ENCODE data around the gene RPL35.
"Not testable (repeated sequence)": the region's sequence is repeated elsewhere in the genome, so short reads cannot be mapped to it uniquely, and the experiment has no call there.

The RPL35 gene

DNA sequence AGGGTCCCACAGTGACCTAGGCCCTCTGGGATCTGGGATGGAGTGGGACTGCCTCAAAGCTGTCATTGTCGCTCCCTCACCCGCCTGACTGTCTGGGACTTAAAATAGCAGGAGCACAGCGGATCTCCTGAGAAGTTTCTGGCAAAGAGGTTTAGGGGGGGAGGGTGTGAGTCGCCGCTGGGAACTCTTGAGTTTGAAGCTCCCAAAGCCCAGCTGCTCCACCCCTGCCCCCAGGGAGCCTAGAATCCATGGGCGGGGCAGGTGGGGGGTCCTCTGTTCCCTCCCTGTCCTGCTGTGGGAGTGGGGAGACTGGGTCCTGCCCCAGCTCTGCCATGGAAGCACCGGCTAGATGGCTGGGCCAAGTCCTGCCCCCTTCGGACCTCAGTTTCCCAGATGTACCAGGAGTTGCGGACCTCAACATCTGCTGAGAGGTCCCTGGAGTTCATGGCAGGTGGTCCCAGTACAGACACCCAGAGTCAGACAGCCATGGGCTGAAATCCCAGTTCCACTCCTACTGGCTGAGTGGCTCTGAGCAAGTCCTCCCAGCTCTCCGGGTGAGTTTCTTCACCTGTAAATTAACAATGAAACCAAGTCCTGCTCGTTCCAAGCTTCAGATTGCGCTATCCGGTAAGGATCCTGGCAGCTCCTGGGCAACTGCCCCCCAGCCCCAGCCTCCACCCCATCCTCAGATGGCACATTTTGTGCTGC lies 9.5 kb downstream of the RPL35 start:
- DNase-seq, result no peak

DNA sequence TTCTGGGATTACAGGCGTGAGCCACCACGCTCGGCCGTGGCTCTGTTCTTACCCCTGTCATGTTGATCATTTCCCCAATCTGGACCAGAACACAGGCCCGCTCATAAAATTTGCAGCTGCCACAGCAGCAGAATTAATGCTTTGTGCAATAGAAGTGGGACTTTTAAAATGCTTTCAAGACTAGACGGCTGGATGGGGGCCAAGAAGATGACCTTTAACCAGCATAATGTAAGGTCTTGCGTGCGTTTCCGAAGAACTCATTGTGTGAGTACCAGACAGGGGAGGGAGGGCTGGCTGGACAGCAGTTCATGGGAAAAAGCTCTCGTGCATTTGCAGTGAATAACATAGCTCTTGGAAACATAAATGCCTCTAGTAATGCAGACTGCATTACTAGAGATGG lies 12.0 kb downstream of the RPL35 start:
- DNase-seq, result no peak

DNA sequence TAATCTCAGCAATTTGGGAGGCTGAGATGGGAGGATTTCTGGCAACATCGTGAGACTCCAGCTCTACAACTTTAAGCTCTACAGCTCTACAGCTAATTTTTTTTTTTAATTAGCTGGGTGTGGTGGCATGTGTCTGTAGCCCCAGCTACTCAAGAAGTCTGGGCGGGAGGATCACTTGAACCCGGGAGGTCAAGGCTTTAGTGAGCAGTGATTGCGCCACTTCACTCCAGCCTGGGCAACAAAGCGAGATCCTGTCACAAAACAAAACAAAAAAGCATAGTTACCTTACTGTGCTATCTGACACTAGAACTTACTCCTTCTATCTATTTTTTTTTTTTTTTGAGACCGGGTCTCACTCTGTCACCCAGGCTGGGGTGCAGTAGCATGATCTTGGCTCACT lies 14.8 kb downstream of the RPL35 start:
- DNase-seq, result no peak

DNA sequence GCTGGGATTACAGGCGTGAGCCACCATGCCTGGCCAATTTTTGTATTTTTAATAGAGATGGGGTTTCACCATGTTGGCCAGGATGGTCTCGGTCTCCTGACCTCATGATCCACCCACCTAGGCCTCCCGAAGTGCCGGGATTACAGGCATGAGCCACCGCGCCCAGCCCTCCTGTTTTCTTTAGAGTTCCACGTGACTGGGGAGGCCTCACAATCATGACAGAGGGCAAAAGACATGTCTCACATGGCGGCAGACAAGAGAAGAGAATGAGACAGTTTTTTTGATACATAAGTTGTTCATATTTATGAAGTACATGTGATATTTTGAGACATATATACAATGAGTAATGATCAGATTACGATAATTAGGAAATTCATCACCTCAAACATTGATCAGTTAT lies 15.3 kb downstream of the RPL35 start:
- DNase-seq, result not testable (repeated sequence)

DNA sequence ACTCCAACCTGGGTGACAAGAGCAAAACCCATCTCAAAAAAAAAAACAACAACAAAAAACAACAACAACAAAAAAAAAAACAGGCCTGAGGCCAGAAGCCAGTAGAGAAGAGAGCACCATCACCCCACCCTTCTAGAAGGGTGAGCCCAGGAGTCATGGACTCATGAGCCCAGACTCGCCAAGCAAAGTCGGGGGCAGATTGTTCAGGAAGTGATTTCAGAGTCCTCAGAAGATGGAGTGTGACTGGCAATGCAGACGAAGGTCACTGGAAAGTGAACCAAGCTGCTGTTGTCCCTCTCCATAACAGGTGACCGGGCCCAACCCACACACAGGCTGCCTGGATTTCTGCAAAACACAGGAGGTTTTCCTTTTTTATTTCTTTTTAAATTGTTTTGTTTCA lies 17.5 kb downstream of the RPL35 start:
- DNase-seq, result no peak

DNA sequence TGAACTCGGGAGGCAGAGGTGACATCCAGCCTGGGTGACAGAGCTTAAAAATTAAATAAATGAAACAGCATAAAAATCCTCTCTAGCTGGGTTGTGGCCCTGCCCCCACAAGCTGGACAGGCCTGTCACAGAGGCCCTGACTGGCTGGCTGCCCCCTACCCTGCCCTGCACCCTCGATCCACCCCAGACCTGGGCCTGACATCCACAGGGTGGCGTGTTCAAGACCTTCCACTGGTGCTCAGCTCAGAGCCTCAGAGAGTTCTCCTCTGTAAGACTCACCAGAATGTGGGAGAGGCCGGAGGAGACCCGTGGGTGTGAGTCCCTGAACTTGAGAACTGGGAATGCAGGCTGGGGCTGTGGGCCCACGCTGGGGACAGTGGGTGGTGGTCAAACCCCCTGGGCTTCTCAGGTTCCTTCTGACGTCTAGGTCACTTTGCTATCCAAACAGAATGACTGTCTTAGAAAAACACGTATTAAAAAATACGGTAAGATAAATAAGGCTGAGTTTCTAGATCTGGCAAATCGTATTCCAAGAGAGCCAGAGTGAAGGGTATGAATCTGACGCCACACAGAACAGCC lies 18.2 kb downstream of the RPL35 start:
- no peak for DNase-seq

DNA sequence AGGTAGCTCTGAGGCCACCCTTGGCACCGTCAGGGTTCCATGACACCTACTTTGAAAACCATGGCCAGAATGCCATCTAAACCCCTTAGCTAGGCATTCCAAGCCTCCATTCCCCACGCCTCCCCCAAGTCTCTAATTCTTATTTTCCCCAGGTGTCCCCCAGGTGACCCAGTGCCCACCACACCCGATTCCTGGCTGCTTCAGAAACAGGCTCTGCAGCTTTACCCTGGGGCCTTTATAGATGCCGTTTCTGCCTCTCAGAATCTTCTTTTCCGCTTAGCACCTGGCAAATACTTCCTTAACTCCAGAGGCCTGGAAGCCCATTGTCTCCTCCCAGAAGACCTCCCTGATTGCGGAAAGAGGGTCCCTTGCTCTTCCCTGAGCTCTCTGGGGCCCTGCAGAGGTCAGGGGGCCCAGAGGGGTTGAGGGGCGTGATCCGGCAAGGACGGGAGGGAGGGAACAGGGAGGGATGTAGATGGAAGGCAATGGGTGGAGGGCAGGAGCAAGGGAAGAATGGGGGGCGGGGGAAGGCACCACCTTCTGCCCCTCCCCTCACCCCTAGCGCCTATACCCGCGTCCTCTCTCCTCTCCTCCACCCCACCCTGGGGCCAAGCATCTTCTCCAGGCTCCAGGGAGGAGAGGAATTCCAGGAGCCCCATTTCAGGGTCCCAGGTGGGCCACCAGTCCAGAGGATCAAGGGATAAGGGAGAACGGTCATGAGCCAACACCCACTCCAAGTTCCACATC lies 20.5 kb downstream of the RPL35 start:
- DNase-seq, result no peak

DNA sequence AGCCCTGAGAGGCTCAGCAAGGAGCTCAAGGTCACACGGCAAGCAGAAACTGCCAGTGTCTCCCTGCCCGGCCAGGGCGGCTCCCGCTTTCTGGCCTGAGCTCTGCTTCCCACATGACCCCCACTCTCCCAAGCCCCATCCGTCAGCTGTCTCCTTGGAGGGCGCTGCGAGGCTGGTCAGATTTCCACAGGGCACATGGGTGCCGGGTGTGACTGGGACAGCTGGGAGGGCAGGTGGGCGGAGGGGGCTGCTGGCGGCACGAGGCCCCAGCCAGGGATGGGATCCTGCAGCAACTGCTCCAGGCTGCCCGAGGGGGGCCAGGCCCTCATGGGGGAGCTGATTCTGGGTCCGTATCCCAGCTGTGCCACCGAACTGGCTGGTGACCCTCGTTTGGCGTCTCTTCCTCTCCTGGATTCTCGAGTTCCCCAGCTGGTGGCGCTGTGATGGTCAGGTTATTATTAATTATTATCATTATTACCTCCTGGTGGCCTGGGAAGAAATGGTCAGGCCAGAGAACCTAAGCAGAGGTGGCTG lies 21.4 kb downstream of the RPL35 start:
- no peak for DNase-seq

DNA sequence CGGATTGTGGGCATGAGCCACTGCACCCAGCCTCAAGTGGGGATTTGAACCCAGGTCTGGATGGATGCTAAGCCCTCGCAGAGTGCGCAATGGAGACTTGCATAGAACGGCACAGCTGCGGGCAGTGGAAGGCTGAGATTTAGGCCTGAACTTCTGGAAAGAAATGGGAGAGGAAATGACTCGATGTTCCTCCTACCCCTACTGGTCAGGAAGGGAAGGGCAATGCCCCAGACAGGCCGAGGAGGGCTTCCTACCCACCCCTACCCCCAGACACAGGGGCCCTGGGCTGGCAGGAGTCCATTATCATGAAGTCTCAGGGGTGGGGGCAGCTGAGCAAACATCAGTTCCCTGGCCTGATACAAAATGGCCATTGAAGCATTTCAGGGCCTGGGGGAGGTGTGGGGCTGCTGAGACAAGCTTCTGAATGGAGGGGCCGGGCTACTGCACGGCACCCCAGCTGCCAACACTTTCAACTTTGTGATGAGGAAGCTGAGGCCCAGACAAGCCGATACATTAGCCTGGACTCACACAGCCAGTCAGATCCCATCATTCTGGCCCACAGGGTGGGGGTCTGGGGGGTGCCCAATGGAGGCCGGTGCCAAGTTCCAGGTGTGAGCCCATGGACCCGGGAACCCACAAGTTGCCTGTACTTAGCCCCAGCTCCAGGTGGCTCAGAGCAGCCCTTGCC lies 22.0 kb downstream of the RPL35 start:
- DNase-seq, result no peak

DNA sequence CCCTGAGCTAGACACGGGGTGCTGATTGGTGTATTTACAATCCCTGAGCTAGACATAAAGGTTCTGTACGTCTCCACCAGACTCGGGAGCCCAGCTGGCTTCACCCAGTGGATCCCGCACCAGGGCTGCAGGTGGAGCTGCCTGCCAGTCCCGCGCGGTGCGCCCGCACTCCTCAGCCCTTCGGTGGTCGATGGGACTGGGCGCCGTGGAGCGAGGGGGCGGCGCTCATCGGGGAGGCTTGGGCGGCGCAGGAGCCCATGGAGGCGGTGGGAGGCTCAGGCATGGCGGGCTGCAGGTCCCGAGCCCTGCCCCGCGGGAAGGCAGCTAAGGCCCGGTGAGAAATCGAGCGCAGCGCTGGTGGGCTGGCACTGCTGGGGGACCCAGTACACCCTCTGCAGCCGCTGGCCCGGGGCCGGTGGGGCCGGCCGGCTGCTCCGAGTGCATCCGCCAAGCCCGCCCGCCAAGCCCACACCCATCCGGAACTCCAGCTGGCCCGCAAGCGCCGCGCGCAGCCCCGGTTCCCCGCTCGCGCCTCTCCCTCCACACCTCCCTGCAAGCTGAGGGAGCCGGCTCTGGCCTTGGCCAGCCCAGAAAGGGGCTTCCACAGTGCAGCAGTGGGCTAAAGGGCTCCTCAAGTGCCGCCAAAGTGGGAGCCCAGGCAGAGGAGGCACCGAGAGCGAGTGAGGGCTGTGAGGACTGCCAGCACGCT lies 23.0 kb downstream of the RPL35 start:
- not testable (repeated sequence) for DNase-seq

DNA sequence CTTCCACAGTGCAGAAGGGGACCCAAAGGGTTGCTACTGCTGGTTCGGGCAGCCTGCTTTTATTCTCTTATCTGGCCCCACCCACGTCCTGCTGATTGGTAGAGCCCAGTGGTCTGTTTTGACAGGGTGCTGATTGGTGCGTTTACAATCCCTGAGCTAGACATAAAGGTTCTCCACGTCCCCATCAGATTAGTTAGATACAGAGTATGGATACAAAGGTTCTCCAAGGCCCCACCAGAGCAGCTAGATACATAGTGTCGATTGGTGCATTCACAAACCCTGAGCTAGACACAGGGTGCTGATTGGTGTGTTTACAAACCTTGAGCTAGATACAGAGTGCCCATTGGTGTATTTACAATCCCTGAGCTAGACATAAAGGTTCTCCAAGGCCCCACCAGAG lies 23.6 kb downstream of the RPL35 start:
- DNase-seq, result not testable (repeated sequence)

DNA sequence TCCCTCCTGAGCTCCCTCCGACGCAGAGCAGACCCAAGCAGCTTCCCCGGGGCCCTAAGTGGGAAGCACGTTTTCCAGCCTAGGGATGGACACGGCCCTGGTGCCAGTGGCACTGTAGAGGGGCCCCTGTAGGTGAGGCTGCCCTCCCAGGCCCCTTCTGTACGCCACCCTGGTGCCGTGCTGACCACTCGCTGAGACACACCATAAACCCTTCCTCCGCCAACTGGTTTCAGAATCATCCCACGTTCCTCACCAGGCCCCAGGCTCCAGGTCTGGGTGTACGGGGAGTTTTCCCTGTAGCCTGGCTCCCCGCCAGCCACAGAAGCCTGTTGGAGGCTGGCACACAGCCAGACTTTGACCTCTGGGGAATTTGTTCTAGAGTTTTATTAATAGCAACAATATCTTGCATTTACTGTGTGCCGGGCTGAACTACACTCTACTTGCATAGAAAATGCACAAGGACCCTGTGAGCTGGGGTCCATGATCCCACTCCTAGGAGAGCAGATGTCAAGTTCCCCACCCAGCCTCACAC lies 26.7 kb downstream of the RPL35 start:
- no peak for DNase-seq

DNA sequence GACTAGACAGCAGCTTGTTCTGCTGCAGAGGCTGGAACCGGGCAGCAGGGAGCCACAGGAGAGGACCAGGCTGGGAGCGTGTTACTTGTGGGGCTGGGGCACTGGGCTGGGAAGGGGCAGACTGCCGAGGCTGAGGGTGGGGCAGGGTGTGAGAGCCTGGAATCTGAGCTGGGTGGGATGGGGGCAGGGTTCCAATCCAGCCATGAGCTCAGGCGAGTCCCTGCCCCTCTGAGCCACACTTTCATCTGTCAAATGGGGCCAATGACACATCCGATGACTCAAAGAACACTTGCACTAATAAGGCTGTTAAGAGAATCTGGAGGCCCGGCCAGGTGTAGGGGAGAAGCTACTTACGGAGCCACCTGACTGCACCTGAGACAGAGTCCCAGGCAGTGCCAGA lies 27.2 kb downstream of the RPL35 start:
- DNase-seq, result no peak

DNA sequence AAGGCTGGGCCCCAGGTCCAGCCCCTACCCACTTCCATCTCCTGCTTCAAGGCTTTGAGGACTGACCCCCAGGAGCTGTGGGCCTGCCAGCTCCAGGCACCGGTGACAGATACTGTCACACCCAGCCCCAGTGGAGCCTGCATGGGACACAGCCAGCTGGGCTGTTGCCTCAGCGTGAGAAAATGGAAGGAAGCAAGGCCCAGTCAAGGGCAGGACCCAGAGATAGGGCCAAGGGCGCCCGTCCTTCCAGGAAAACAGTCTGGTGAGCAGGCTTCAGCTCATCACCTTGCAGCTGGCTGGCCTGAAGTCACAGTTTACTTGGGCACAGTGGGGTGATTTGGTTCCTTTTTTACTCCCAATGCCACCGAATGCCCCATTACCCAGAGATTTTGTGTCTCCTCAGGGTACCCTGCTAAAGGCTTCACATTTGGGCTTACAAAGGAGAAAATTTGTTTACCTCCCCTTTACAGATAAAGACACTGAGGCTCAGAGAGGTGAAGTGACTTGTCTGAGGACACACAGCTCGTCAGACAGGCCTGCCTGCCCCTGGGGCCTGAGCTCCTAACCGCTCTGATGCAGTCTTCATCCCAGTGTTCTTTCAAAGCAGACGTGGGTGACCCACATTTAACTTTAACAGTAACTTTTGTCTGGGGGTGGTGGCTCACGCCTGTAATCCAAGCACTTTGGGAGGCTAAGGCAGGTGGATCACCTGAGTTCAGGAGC lies 30.0 kb downstream of the RPL35 start:
- DNase-seq, result no peak

DNA sequence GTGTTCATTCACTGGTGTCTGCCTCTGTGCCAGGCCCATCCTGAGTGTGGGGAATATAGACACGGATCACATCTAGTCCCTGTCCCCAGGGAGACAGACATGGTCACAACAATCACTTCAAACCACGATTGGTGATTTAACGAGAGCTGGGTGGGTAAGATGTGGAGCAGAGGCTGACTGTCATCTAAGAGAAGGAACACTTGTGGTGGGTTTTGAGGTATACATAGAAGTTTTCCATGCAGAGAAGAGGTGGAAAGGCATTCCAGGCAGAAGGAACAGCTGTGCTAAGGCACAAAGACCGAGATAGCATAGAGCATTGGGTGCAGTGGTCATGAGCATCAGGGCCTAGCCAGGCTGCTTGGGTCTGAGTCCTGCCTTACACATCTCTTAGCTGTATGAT lies 31.2 kb downstream of the RPL35 start:
- DNase-seq, result no peak

DNA sequence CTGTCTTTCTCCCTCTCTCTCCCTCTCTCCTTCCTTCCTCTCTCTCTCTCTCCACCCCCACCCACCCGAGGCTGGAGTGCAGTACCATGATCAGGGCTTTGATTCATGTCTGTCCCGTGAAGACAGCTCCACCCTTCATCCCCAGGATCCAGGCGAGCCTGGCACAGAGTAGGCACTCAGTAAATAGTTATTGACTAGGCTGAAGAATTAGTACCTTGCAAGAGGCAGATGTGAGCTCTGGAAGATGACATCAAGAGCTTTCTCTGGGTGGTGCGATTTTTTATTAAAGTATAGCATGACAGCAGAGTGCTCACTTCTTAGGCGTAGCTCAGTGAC lies 32.5 kb downstream of the RPL35 start:
- no peak for DNase-seq

DNA sequence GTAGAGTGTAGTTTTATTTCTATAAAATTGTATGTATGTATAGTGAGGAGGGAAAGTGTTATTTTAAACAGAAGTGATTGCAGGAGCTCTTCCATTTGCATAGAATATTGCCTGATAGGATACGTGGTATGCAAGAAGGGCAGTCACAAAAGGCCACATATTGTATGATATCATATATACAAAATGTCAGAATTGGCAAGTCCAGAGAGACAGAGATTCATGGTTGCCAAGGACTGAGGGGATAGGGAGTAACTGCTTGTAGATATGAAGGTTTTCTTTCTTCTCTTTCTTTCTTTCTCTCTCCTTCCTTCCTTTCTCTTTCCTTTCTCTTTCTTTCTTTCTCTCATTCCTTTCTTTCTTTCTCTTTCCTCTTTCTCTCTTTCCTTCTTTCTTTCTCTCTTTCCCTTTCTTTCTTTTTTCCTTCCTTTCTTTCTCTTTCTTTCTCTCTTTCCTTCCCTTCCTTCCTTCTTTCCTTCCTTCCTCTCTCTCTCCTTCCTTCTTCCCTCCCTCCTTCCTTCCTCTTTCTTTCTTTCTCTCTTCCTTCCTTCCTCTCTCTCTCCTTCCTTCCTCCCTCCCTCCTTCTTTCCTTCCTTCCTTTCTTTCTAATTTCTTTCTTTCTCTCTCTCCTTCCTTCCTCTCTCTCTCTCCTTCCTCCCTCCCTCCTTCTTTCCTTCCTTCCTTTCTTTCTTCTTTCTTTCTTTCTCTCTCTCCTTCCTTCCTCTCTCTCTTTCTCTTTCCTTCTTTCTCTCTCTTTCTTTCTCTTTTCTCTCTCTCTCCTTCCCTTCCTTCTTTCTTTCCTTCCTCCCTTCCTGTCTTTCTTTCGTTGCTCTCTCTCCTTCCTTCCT lies 33.0 kb downstream of the RPL35 start:
- DNase-seq, result no peak

DNA sequence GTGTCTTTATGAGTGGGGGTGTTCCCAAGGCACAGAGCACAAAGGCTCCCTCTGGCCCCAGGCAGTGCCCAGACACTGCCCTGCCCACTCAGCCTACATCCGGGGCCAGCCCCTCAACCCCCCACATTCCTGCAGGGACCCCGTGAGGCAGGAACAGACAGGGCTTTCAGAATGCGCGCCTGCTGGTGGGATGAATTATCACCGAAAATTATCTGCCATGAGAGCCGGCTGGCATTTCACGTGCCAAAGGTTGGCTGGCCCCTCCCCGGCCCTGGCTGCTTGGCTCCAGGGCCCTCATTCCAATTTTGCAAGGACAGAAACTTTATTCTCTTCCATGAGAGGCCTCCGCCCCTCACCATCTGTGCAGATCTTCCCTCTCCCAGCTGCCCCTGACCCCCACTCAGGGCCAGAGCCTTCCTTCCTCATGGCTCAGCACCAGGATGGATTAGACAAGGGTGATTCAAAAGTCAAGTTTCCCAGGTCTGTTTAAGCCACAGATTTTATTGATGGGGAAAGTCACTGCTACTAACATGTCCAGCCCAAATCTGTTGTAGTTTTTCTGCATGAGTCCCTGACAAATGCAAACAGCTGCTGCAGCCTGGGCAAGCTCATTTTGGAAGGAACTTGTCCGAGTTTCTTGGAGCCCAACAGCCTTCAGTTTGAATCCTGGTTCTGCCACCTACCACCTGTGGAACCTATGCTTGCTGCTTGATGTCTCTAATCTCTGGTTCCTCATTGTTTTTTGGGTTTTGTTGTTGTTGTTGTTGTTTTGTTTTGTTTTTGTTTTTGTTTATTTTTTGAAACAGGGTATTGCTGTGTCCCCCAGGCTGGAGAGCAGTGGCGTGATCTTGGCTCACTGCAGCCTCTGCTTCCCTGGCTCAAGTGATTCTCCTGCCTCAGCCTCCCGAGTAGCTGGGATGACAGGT lies 40.8 kb downstream of the RPL35 start:
- DNase-seq, result no peak

DNA sequence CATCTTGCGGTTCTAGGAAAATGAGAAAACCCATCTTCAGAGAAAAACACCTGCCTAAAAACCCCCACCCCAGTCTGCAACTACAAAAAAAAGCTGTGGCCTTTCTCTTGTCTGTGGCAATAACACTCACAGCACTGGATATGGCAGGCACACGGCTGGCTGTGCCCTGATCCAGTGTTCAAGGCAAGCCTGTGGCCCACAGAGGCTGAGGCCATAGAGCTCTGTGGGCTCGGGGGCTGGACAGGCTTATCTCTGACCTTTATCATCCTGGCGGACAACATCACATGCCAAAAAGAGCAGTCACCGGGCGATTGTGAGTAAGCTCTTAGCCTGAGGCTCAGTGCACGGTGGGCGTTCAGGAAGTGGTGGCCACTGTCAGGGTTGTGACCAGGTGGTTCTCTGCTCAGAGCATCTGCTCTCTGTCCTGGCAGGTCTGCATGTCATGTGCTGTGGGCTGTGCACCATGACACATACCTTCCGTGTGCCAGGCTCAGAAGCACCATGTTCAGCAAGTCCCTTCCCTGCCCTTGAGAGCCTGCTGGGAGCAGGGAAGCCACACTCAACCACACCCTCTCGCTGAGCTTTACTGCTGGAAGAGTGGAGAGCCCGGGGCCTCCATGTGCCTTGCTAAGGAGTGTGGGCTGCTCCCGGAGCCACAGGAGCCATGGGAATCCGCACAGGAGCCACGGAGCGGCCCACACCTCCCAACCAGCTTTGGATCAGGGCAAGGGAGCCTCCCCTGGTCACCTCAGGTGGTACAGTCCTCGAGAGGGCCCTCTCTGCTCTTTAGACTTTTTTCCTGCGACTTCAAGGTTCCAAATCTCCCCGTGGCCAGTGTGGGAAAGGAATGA lies 43.1 kb downstream of the RPL35 start:
- no peak for DNase-seq

Measured in activated naive CD4-positive, alpha-beta T cell treated with anti-CD3 and anti-CD28 coated beads, Interleukin-2, amount 50 U/mL, for 16 hours (primary cell).